ENCODE data around the gene BOK.

Gene BOK

GRCh38 chr2:241607162-241607885, 48.8 kb downstream of the BOK start:
- Histone ChIP-seq H4K91ac (ENCODE audit: low read length) (no peak overlapping the region), H3K4me1 (ENCODE audit: control insufficient read depth, insufficient read depth, low read depth, low read length) (peaks cover 13% of the 10 kb centered on the region), H2BK120ac (ENCODE audit: low read depth, low read length) (no peak overlapping the region), H2BK15ac (ENCODE audit: low read depth, poor library complexity, severe bottlenecking) (no peak overlapping the region), H3K23ac (ENCODE audit: low read length in 2 of 2) (no peak overlapping the region), H3K79me1 (replicated peaks; ENCODE audit: low read length, poor library complexity, severe bottlenecking) (peaks cover 41% of the 10 kb centered on the region), H3K14ac (ENCODE audit: low read length in 2 of 2) (no peak overlapping the region), H3K4me2 (ENCODE audit: low read length, poor library complexity, severe bottlenecking) (no peak overlapping the region), H3K9ac (ENCODE audit: low read length) (no peak overlapping the region), H2AK5ac (ENCODE audit: low read length, severe bottlenecking) (no peak overlapping the region), H4K8ac (ENCODE audit: low read length) (no peak overlapping the region), H3K27me3 (ENCODE audit: control insufficient read depth in 1 of 2, insufficient read depth in 1 of 2, low read length in 2 of 2) (no peaks in the 10 kb centered on the region), H3K4ac (ENCODE audit: low read depth in 1 of 2, low read length in 2 of 2) (no peak overlapping the region), H3K27ac (ENCODE audit: low read length, poor library complexity, severe bottlenecking) (no peak overlapping the region), H3K36me3 (ENCODE audit: control insufficient read depth in 1 of 2, insufficient read depth in 2 of 2, low read depth in 1 of 2, low read length in 2 of 2) (peaks cover 32 to 34% of the 10 kb centered on the region in 2 experiments), H3K4me3 (ENCODE audit: insufficient read depth in 1 of 2, low read depth in 1 of 2, low read length in 2 of 2) (no peak overlapping the region), H3K9me3 (ENCODE audit: control insufficient read depth, low read length) (no peaks in the 10 kb centered on the region), H2BK5ac (ENCODE audit: low read depth, low read length, poor library complexity, severe bottlenecking) (no peak overlapping the region), H2BK12ac (ENCODE audit: low read length in 2 of 2) (no peak overlapping the region), H3K18ac (ENCODE audit: low read depth in 1 of 2, low read length in 2 of 2) (no peak overlapping the region), H2AFZ (ENCODE audit: low read depth, low read length) (no peak overlapping the region)
- WGBS = 94% methylated on average over 27 of the region's 27 CpGs
- no peak for DNase-seq

- Histone ChIP-seq H3K4me2 (ENCODE audit: low read length, poor library complexity, severe bottlenecking) (no peak overlapping the region), H3K4me1 (ENCODE audit: control insufficient read depth, insufficient read depth, low read depth, low read length) (peaks cover 11% of the 10 kb centered on the region), H3K36me3 (ENCODE audit: control insufficient read depth in 1 of 2, insufficient read depth in 2 of 2, low read depth in 1 of 2, low read length in 2 of 2) (peaks cover 21 to 25% of the 10 kb centered on the region in 2 experiments), H3K4ac (ENCODE audit: low read depth in 1 of 2, low read length in 2 of 2) (no peak overlapping the region), H3K9ac (ENCODE audit: low read length) (peak overlapping the region; percentile 84), H2AFZ (ENCODE audit: low read depth, low read length) (no peak overlapping the region), H4K8ac (ENCODE audit: low read length) (no peak overlapping the region), H3K23ac (ENCODE audit: low read length in 2 of 2) (no peak overlapping the region), H3K27me3 (ENCODE audit: control insufficient read depth in 1 of 2, insufficient read depth in 1 of 2, low read length in 2 of 2) (no peaks in the 10 kb centered on the region), H3K18ac (ENCODE audit: low read depth in 1 of 2, low read length in 2 of 2) (no peak overlapping the region), H3K79me1 (replicated peaks; ENCODE audit: low read length, poor library complexity, severe bottlenecking) (peaks cover 39% of the 10 kb centered on the region), H2BK120ac (ENCODE audit: low read depth, low read length) (no peak overlapping the region), H3K4me3 (ENCODE audit: insufficient read depth in 1 of 2, low read depth in 1 of 2, low read length in 2 of 2) (peak overlapping the region in 1 of 2 experiments; percentile 78), H3K9me3 (ENCODE audit: control insufficient read depth, low read length) (no peaks in the 10 kb centered on the region), H4K91ac (ENCODE audit: low read length) (peak overlapping the region; percentile 4), H2BK15ac (ENCODE audit: low read depth, poor library complexity, severe bottlenecking) (no peak overlapping the region), H3K14ac (ENCODE audit: low read length in 2 of 2) (no peak overlapping the region), H2BK12ac (ENCODE audit: low read length in 2 of 2) (no peak overlapping the region), H2AK5ac (ENCODE audit: low read length, severe bottlenecking) (no peak overlapping the region), H3K27ac (ENCODE audit: low read length, poor library complexity, severe bottlenecking) (no peak overlapping the region), H2BK5ac (ENCODE audit: low read depth, low read length, poor library complexity, severe bottlenecking) (no peak overlapping the region)
- 83% methylated on average over 10 of the region's 10 CpGs for WGBS
- no peak for DNase-seq
Measured at GRCh38 chr2:241608881-241609280, 50.3 kb downstream of the BOK start.

GRCh38 chr2:241609859-241610793, 51.6 kb downstream of the BOK start:
- Histone ChIP-seq H3K4me2 (ENCODE audit: low read length, poor library complexity, severe bottlenecking) (peak overlapping the region; percentile 59), H4K8ac (ENCODE audit: low read length) (peak overlapping the region; percentile 89), H2BK120ac (ENCODE audit: low read depth, low read length) (peak overlapping the region; percentile 27), H3K27me3 (ENCODE audit: control insufficient read depth in 1 of 2, insufficient read depth in 1 of 2, low read length in 2 of 2) (no peaks in the 10 kb centered on the region), H3K4ac (ENCODE audit: low read depth in 1 of 2, low read length in 2 of 2) (peak overlapping the region; percentile 57 to 92), H3K4me3 (ENCODE audit: insufficient read depth in 1 of 2, low read depth in 1 of 2, low read length in 2 of 2) (peak overlapping the region; percentile 58 to 78), H2AK5ac (ENCODE audit: low read length, severe bottlenecking) (peak overlapping the region; percentile 9), H2BK12ac (ENCODE audit: low read length in 2 of 2) (peak overlapping the region; percentile 49 to 59), H4K91ac (ENCODE audit: low read length) (peak overlapping the region; percentile 74), H3K36me3 (ENCODE audit: control insufficient read depth in 1 of 2, insufficient read depth in 2 of 2, low read depth in 1 of 2, low read length in 2 of 2) (peaks cover 12 to 23% of the 10 kb centered on the region in 2 experiments), H3K9ac (ENCODE audit: low read length) (peak overlapping the region; percentile 84), H3K79me1 (replicated peaks; ENCODE audit: low read length, poor library complexity, severe bottlenecking) (peaks cover 42% of the 10 kb centered on the region), H3K18ac (ENCODE audit: low read depth in 1 of 2, low read length in 2 of 2) (peak overlapping the region; percentile 69 to 88), H2BK5ac (ENCODE audit: low read depth, low read length, poor library complexity, severe bottlenecking) (no peak overlapping the region), H3K4me1 (ENCODE audit: control insufficient read depth, insufficient read depth, low read depth, low read length) (peaks cover 11% of the 10 kb centered on the region), H3K27ac (ENCODE audit: low read length, poor library complexity, severe bottlenecking) (peak overlapping the region; percentile 15), H3K9me3 (ENCODE audit: control insufficient read depth, low read length) (no peaks in the 10 kb centered on the region), H2BK15ac (ENCODE audit: low read depth, poor library complexity, severe bottlenecking) (peak overlapping the region; percentile 92), H2AFZ (ENCODE audit: low read depth, low read length) (peak overlapping the region; percentile 67), H3K14ac (ENCODE audit: low read length in 2 of 2) (peak overlapping the region in 1 of 2 experiments; percentile 67), H3K23ac (ENCODE audit: low read length in 2 of 2) (no peak overlapping the region)
- WGBS = 8% methylated on average over 66 of the region's 76 CpGs
- DNase-seq = peak; percentile 86

- Histone ChIP-seq H3K14ac (ENCODE audit: low read length in 2 of 2) (no peak overlapping the region), H3K4ac (ENCODE audit: low read depth in 1 of 2, low read length in 2 of 2) (no peak overlapping the region), H2AFZ (ENCODE audit: low read depth, low read length) (no peak overlapping the region), H2BK5ac (ENCODE audit: low read depth, low read length, poor library complexity, severe bottlenecking) (no peak overlapping the region), H3K27me3 (ENCODE audit: control insufficient read depth in 1 of 2, insufficient read depth in 1 of 2, low read length in 2 of 2) (no peaks in the 10 kb centered on the region), H3K18ac (ENCODE audit: low read depth in 1 of 2, low read length in 2 of 2) (no peak overlapping the region), H3K36me3 (ENCODE audit: control insufficient read depth in 1 of 2, insufficient read depth in 2 of 2, low read depth in 1 of 2, low read length in 2 of 2) (peaks cover 4 to 29% of the 10 kb centered on the region in 2 experiments), H2BK15ac (ENCODE audit: low read depth, poor library complexity, severe bottlenecking) (no peak overlapping the region), H2BK120ac (ENCODE audit: low read depth, low read length) (no peak overlapping the region), H3K27ac (ENCODE audit: low read length, poor library complexity, severe bottlenecking) (no peak overlapping the region), H3K9ac (ENCODE audit: low read length) (peak overlapping the region; percentile 84), H3K9me3 (ENCODE audit: control insufficient read depth, low read length) (no peaks in the 10 kb centered on the region), H4K8ac (ENCODE audit: low read length) (peak overlapping the region; percentile 35), H2BK12ac (ENCODE audit: low read length in 2 of 2) (no peak overlapping the region), H2AK5ac (ENCODE audit: low read length, severe bottlenecking) (no peak overlapping the region), H3K4me2 (ENCODE audit: low read length, poor library complexity, severe bottlenecking) (no peak overlapping the region), H4K91ac (ENCODE audit: low read length) (no peak overlapping the region), H3K23ac (ENCODE audit: low read length in 2 of 2) (no peak overlapping the region), H3K4me1 (ENCODE audit: control insufficient read depth, insufficient read depth, low read depth, low read length) (peaks cover 11% of the 10 kb centered on the region), H3K79me1 (replicated peaks; ENCODE audit: low read length, poor library complexity, severe bottlenecking) (peaks cover 47% of the 10 kb centered on the region), H3K4me3 (ENCODE audit: insufficient read depth in 1 of 2, low read depth in 1 of 2, low read length in 2 of 2) (no peak overlapping the region)
- WGBS = 93% methylated on average over 12 of the region's 13 CpGs
- no peak for DNase-seq
Measured at GRCh38 chr2:241611062-241611461, 52.5 kb downstream of the BOK start.

Measured in mesenchymal stem cell (in vitro differentiated cells and primary cell).